MCF 10A (cell line): ENCODE data around the gene EXOC4. TPM values are rescaled to one million over a fixed set of nuclear protein-coding genes. Genes with fewer than 3 reads are reported as not detected.

Source experiments
- BruUV-seq: library from RNA; stranded (reverse); fragments of 400-500 nt; replicated peaks from 2 replicates; lab custom pipeline; 2021; lab: Mats Ljungman, UMichigan
- CTCF ChIA-PET: fragments of 300-600 bp; sonication (Branson Sonifier 250); formaldehyde crosslinking; extraction: SDS; loops from one replicate; lab custom pipeline; 2021; ENCODE audit warnings: antibody characterized with exemption, inconsistent platforms; lab: Yijun Ruan, JAX
- POLR2A ChIA-PET: fragments of 300-600, 350-650 bp; sonication (Branson Sonifier 250); formaldehyde crosslinking; extraction: SDS; loops from one replicate; lab custom pipeline; 2020; ENCODE audit warnings: antibody characterized with exemption, inconsistent platforms; lab: Yijun Ruan, JAX
- DNase-seq: peaks from one replicate; pipeline ENCODE4 v3.0.0-alpha.2; 2018; ENCODE audit not compliant: unreplicated experiment
- H3K27ac Mint-ChIP-seq: one replicate; pipeline ENCODE4 v1.8.0; 2022; ENCODE audit warnings: mild to moderate bottlenecking, low read depth, mixed read lengths; ENCODE audit not compliant: unreplicated experiment
- H3K27me3 Mint-ChIP-seq: one replicate; pipeline ENCODE4 v1.8.0; 2022; ENCODE audit warnings: mixed read lengths; ENCODE audit not compliant: insufficient read depth, unreplicated experiment
- H3K36me3 Mint-ChIP-seq: one replicate; pipeline ENCODE4 v1.8.0; 2022; ENCODE audit warnings: mild to moderate bottlenecking, moderate library complexity, mixed read lengths; ENCODE audit not compliant: insufficient read depth, unreplicated experiment
- H3K4me1 Mint-ChIP-seq: one replicate; pipeline ENCODE4 v1.8.0; 2022; ENCODE audit warnings: mixed read lengths; ENCODE audit not compliant: insufficient read depth, unreplicated experiment
- H3K4me3 Mint-ChIP-seq: one replicate; pipeline ENCODE4 v1.8.0; 2022; ENCODE audit warnings: mild to moderate bottlenecking, moderate library complexity, mixed read lengths; ENCODE audit not compliant: unreplicated experiment
- H3K9me3 Mint-ChIP-seq: one replicate; pipeline ENCODE4 v1.8.0; 2022; ENCODE audit warnings: mixed read lengths; ENCODE audit not compliant: unreplicated experiment
- CTCF ChIP-seq: fragments of 200-600 bp; IDR thresholded peaks from one replicate; pipeline ENCODE4 v1.8.0; 2022; ENCODE audit warnings: antibody characterized with exemption, mild to moderate bottlenecking; ENCODE audit not compliant: unreplicated experiment
- intact Hi-C: fragments of 100-400 bp; cut with micrococcal nuclease; formaldehyde crosslinking; loops from 2 replicates; pipeline ENCODE4 v1.14.1; 2022
- total RNA-seq: library from RNA; stranded (reverse); gene quantifications from 2 replicates; pipeline ENCODE4 v1.2.3, GENCODE V29; 2022

The EXOC4 gene
- total RNA-seq, 1 experiment from 2014 or later: 105 TPM

DNA sequence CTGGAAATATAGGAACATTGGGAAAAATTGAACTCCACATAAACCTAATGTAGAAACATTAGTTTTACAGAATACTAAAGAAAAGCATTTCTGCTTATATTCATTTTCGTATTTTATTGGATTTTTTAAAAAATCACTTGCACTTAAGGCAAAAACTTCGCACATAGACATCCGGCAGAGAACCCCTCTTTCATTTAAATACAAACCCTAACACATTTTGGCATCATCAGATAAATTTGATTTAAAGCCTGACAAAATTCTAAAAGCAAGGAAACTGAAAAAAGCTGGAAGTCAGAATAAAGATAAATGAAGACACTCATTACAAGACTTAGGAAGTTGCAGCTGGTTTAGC lies 396 bp upstream of the EXOC4 start:
- CTCF ChIA-PET: interaction anchor here (0.6 to 2.2 kb wide), 2 partner anchors 9 to 182 kb away, joined by 4 to 6 read pairs; no protein-coding TSS in a partner anchor
- no peak for TF ChIP-seq CTCF
- peaks cover 24% of the 10 kb centered on the region for H3K4me1 Mint-ChIP-seq
- H3K27ac Mint-ChIP-seq: peak overlapping the region; percentile 89
- H3K9me3 Mint-ChIP-seq: no peaks in the 10 kb centered on the region
- POLR2A ChIA-PET: interaction anchor here (0.7 to 2.0 kb wide), 10 partner anchors 10 to 1218 kb away, joined by 3 to 6 read pairs (median 4); no protein-coding TSS in a partner anchor
- H3K4me3 Mint-ChIP-seq: peak overlapping the region; percentile 93
- DNase-seq: no peak
- intact Hi-C loops: no loop called here
- BruUV-seq: no TSS peak
- H3K36me3 Mint-ChIP-seq: no peaks in the 10 kb centered on the region
- H3K27me3 Mint-ChIP-seq: no peaks in the 10 kb centered on the region

- H3K9me3 Mint-ChIP-seq: no peaks in the 10 kb centered on the region
- CTCF ChIA-PET: interaction anchor here (2.2 kb wide), 1 partner anchor 181 kb away, joined by 6 read pairs; no protein-coding TSS in a partner anchor
- intact Hi-C loops: no loop called here
- peak overlapping the region; percentile 89 for H3K27ac Mint-ChIP-seq
- no peak for TF ChIP-seq CTCF
- peaks cover 24% of the 10 kb centered on the region for H3K4me1 Mint-ChIP-seq
- H3K4me3 Mint-ChIP-seq: peak overlapping the region; percentile 93
- POLR2A ChIA-PET: interaction anchor here (0.5 to 2.0 kb wide), 16 partner anchors 9 to 654 kb away, joined by 3 to 6 read pairs (median 3); partner anchors contain the start of gene CHCHD3
- H3K36me3 Mint-ChIP-seq: peaks cover 5% of the 10 kb centered on the region
- DNase-seq: peak; percentile 16
- BruUV-seq: TSS peak; percentile 60
- H3K27me3 Mint-ChIP-seq: no peaks in the 10 kb centered on the region
Observed at GRCh38 chr7:133253519-133253875, 619 bp downstream of the EXOC4 start.

- CTCF ChIA-PET: no interaction called here
- no TSS peak for BruUV-seq
- no peak for TF ChIP-seq CTCF
- H3K4me3 Mint-ChIP-seq: no peak overlapping the region
- no peaks in the 10 kb centered on the region for H3K27me3 Mint-ChIP-seq
- peaks cover 24% of the 10 kb centered on the region for H3K4me1 Mint-ChIP-seq
- no peak for DNase-seq
- POLR2A ChIA-PET: no interaction called here
- H3K9me3 Mint-ChIP-seq: no peaks in the 10 kb centered on the region
- intact Hi-C loops: no loop called here
- H3K27ac Mint-ChIP-seq: peak overlapping the region; percentile 57
- peaks cover 7% of the 10 kb centered on the region for H3K36me3 Mint-ChIP-seq
Observed at GRCh38 chr7:133255486-133255885, 2.6 kb downstream of the EXOC4 start.

GRCh38 chr7:133258174-133258573 lies 5.3 kb downstream of the EXOC4 start:
- BruUV-seq: no TSS peak
- ChIA-PET CTCF (no interaction called here), POLR2A (no interaction called here)
- peaks cover 24% of the 10 kb centered on the region for H3K4me1 Mint-ChIP-seq
- DNase-seq: no peak
- H3K4me3 Mint-ChIP-seq: no peak overlapping the region
- no peaks in the 10 kb centered on the region for H3K9me3 Mint-ChIP-seq
- H3K36me3 Mint-ChIP-seq: peaks cover 18% of the 10 kb centered on the region
- TF ChIP-seq CTCF: no peak
- no peaks in the 10 kb centered on the region for H3K27me3 Mint-ChIP-seq
- intact Hi-C loops: no loop called here
- no peak overlapping the region for H3K27ac Mint-ChIP-seq
